Endothelial cell of umbilical vein (primary cell): Measurements from ENCODE around the gene MORC2. TPM values are rescaled to one million over a fixed set of nuclear protein-coding genes. Genes with fewer than 3 reads are reported as not detected.

ENCODE experiments used
- BruUV-seq: library from RNA; stranded (reverse); fragments of 400-500 nt; replicated peaks from 2 replicates; lab custom pipeline; 2021; lab: Mats Ljungman, UMichigan
- CTCF ChIA-PET: fragments of 300-600, 350-600 bp; sonication (Branson Sonifier 250); formaldehyde crosslinking; loops from one replicate; lab custom pipeline; 2021; ENCODE audit warnings: antibody characterized with exemption, inconsistent platforms; lab: Charles Lee
- POLR2A ChIA-PET: fragments of 300-600, 350-600 bp; sonication (Branson Sonifier 250); formaldehyde crosslinking; loops from one replicate; lab custom pipeline; 2021; ENCODE audit warnings: antibody characterized with exemption, inconsistent platforms; lab: Charles Lee
- DNase-seq: peaks from one replicate; pipeline ENCODE4 v3.0.0-alpha.2; 2011; ENCODE audit warnings: low read depth, low spot score
- FAIRE-seq: peaks from 2 replicates; lab custom pipeline; 2011; peaks lifted over from hg19 to GRCh38; lab: Jason Lieb, UNC
- H2AFZ ChIP-seq: 2 replicates; pipeline ENCODE4 v1.6.0; 2012; ENCODE audit warnings: low read depth, low read length, control low read depth, inconsistent platforms
- H3K27ac ChIP-seq: 2 replicates; pipeline ENCODE4 v1.5.1; 2011; ENCODE audit warnings: low read depth, mild to moderate bottlenecking, control low read depth, low read length, moderate library complexity; ENCODE audit not compliant: insufficient read depth
- H3K27me3 ChIP-seq, 2 experiments: 2 replicates each; pipeline versions ENCODE4 v1.6.0 to v1.6.1; 2011; ENCODE audit warnings: low read length in 2 of 2, mixed read lengths in 1 of 2; ENCODE audit not compliant: control insufficient read depth in 2 of 2, insufficient read depth in 2 of 2
- H3K36me3 ChIP-seq, 2 experiments: 2 replicates in 1 of 2; 3 replicates in 1 of 2; pipeline ENCODE4 v1.5.1; 2011; ENCODE audit warnings: low read length in 2 of 2, mild to moderate bottlenecking in 1 of 2, moderate library complexity in 1 of 2; ENCODE audit not compliant: control insufficient read depth in 2 of 2, insufficient read depth in 2 of 2; ENCODE audit errors: extremely low read depth in 1 of 2
- H3K4me1 ChIP-seq: 3 replicates; pipeline ENCODE4 v1.5.1; 2011; ENCODE audit warnings: mild to moderate bottlenecking, low read length; ENCODE audit not compliant: control insufficient read depth, insufficient read depth; ENCODE audit errors: extremely low read depth
- H3K4me2 ChIP-seq: 2 replicates; pipeline ENCODE4 v1.6.1; 2011; ENCODE audit warnings: low read length, control low read depth, mixed read lengths; ENCODE audit not compliant: insufficient read depth
- H3K4me3 ChIP-seq, 3 experiments: fragments of 200-600 bp in 1 of 3; sonication (generic), shearing (Covaris generic) in 1 of 3; replicated peaks in 1 of 3; 2 replicates each; pipeline ENCODE4 v1.5.1; 2011 to 2016; ENCODE audit warnings: control low read depth in 3 of 3, low read length in 3 of 3, mild to moderate bottlenecking in 2 of 3, inconsistent platforms in 1 of 3, low read depth in 1 of 3, moderate library complexity in 1 of 3; ENCODE audit not compliant: insufficient read depth in 1 of 3
- H3K79me2 ChIP-seq: 2 replicates; pipeline ENCODE4 v1.6.0; 2012; ENCODE audit warnings: low read length, inconsistent platforms; ENCODE audit not compliant: control insufficient read depth, insufficient read depth
- H3K9ac ChIP-seq: replicated peaks from 2 replicates; pipeline ENCODE3; 2011; ENCODE audit warnings: low read length, control low read depth; ENCODE audit not compliant: insufficient read depth; ENCODE audit errors: extremely low read depth
- H3K9me1 ChIP-seq: replicated peaks from 3 replicates; pipeline ENCODE4 v1.6.0; 2011; ENCODE audit warnings: mild to moderate bottlenecking, low read length; ENCODE audit not compliant: control insufficient read depth, insufficient read depth; ENCODE audit errors: extremely low read depth
- H3K9me3 ChIP-seq: replicated peaks from 2 replicates; pipeline ENCODE4 v1.5.1; 2012; ENCODE audit warnings: low read length, inconsistent platforms; ENCODE audit not compliant: control insufficient read depth, insufficient read depth
- H4K20me1 ChIP-seq: replicated peaks from 2 replicates; pipeline ENCODE3; 2011; ENCODE audit warnings: mild to moderate bottlenecking, low read length; ENCODE audit not compliant: control insufficient read depth, insufficient read depth; ENCODE audit errors: extremely low read depth
- CTCF ChIP-seq, 2 donors: IDR thresholded peaks; 1 replicate in 1 of 2; 2 replicates in 1 of 2; pipeline ENCODE4 v1.5.1; 2011; ENCODE audit warnings: low read length in 2 of 2, mild to moderate bottlenecking in 2 of 2, moderate library complexity in 2 of 2, control low read depth in 1 of 2, inconsistent platforms in 1 of 2, low read depth in 1 of 2; ENCODE audit not compliant: insufficient read depth in 1 of 2; ENCODE audit errors: extremely low read depth in 1 of 2
- EZH2 ChIP-seq: IDR thresholded peaks from 2 replicates; pipeline ENCODE4 v1.6.1; 2012; ENCODE audit warnings: borderline replicate concordance, low read depth, mild to moderate bottlenecking, moderate library complexity, low read length, inconsistent platforms; ENCODE audit not compliant: severe bottlenecking
- FOS ChIP-seq: IDR thresholded peaks from 2 replicates; pipeline ENCODE4 v1.6.1; 2011; ENCODE audit warnings: mild to moderate bottlenecking, low read length, moderate library complexity, borderline replicate concordance; ENCODE audit not compliant: insufficient read depth
- GATA2 ChIP-seq: IDR thresholded peaks from 2 replicates; pipeline ENCODE4 v1.7.0; 2011; ENCODE audit warnings: low read depth, mild to moderate bottlenecking, moderate library complexity, mixed read lengths, low read length; ENCODE audit not compliant: insufficient read length, insufficient read depth
- JUN ChIP-seq: IDR thresholded peaks from 2 replicates; pipeline ENCODE4 v1.6.1; 2011; ENCODE audit warnings: borderline replicate concordance, low read depth; ENCODE audit not compliant: insufficient read length, insufficient read depth
- MYC ChIP-seq: IDR thresholded peaks from one replicate; pipeline ENCODE4 v1.6.1; 2011; ENCODE audit warnings: mild to moderate bottlenecking, low read depth, low read length
- POLR2A ChIP-seq: IDR thresholded peaks from 2 replicates; pipeline ENCODE4 v1.6.1; 2012; ENCODE audit warnings: low read depth, mild to moderate bottlenecking, control low read depth, low read length
- POLR2AphosphoS5 ChIP-seq: IDR thresholded peaks from 2 replicates; pipeline ENCODE4 v1.6.1; 2012; ENCODE audit warnings: low read depth, mild to moderate bottlenecking, control low read depth, low read length, moderate library complexity; ENCODE audit not compliant: insufficient read depth
- dilution Hi-C: fragments of 300-500 bp; cut with MboI; formaldehyde crosslinking; loops from one replicate; pipeline ENCODE4 v1.15.0; 2019; ENCODE audit warnings: low sequenced_read_pairs; ENCODE audit not compliant: extremely low pct_ligation_motif_present
- intact Hi-C: fragments of 100-400 bp; cut with micrococcal nuclease; formaldehyde crosslinking; loops from one replicate; pipeline ENCODE4 v1.10.0; 2022
- polyA plus RNA-seq, 4 experiments: library from polyadenylated mRNA; depleted of rRNA in 3 of 4; stranded (reverse) in 3 of 4; unstranded in 1 of 4; fragments of >200 nt; gene quantifications; 2 replicates each; pipeline versions ENCODE4 v1.2.1 to v1.2.3, GENCODE V29; 2011 to 2012; ENCODE audit warnings: missing spikeins in 1 of 4
- total RNA-seq: library from RNA; stranded (reverse); gene quantifications from 2 replicates; pipeline ENCODE4 v1.2.3, GENCODE V29; 2021
- TF ChIP-seq, protein P1 (sequence below): IDR thresholded peaks from 2 replicates; pipeline ENCODE4 v1.6.1; 2011; ENCODE audit not compliant: insufficient read depth, insufficient read length

The MORC2 gene
- total and polyA plus RNA-seq, 2 donors (not counting 3 experiments of a cell fraction or from before 2014, with no cell fraction given) = 11.6 to 34.7 TPM

DNA sequence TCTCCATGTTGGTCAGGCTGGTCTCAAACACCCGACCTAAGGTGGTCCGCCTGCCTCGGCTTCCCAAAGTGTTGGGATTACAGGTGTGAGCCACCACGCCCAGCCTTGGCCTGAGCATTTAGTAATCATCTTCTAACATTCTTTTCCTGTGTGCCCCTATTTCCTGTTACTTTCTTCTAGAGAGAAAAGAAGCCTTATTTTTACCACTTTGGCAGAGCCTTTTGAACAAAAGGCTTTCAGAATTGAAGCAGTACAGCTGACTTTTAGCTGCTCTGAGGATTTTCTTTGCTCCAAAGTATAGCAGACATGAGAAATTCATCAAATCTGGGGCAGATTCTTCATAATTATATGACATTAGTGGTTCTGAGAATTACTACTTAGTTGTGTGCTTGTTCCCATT, 13.4 kb downstream of the MORC2 start:
- no peak overlapping the region for H3K4me3 ChIP-seq
- H3K9ac ChIP-seq = no peak overlapping the region
- no TSS peak for BruUV-seq
- DNase-seq (no peak), FAIRE-seq (no peak)
- no peaks in the 10 kb centered on the region for H4K20me1 ChIP-seq
- TF ChIP-seq FOS (no peak), GATA2 (no peak), EZH2 (no peak), POLR2A (no peak), CTCF (IDR thresholded peaks at IDR 0.05; ENCODE audit: extremely low read depth in 1 of 2, insufficient read depth in 1 of 2, low read depth in 1 of 2, low read length in 2 of 2) (no peak), POLR2AphosphoS5 (no peak), JUN (no peak), MYC (no peak)
- TF ChIP-seq, protein P1, sequence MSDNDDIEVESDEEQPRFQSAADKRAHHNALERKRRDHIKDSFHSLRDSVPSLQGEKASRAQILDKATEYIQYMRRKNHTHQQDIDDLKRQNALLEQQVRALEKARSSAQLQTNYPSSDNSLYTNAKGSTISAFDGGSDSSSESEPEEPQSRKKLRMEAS = no peak
- no peaks in the 10 kb centered on the region for H3K27me3 ChIP-seq
- ChIA-PET CTCF (interaction anchor here (1.2 to 1.3 kb wide), 2 partner anchors 14 to 35 kb away, joined by 3 read pairs; partner anchors contain the start of gene TUG1), POLR2A (interaction anchor here (0.7 kb wide), 2 partner anchors 125 to 128 kb away, joined by 5 to 6 read pairs; no protein-coding TSS in a partner anchor)
- H3K4me2 ChIP-seq = no peak overlapping the region
- H3K9me1 ChIP-seq = no peaks in the 10 kb centered on the region
- no peaks in the 10 kb centered on the region for H3K79me2 ChIP-seq
- no peaks in the 10 kb centered on the region for H3K4me1 ChIP-seq
- H3K9me3 ChIP-seq = no peaks in the 10 kb centered on the region
- dilution Hi-C loops = no loop called here
- no peak overlapping the region for H2AFZ ChIP-seq
- intact Hi-C loops = no loop called here
- no peak overlapping the region for H3K27ac ChIP-seq
- peaks cover 13 to 14% of the 10 kb centered on the region in 2 experiments for H3K36me3 ChIP-seq
